HG03342 (cell line): Measurements from ENCODE around the gene SND1.

Experiments used
- ATAC-seq: cut with Tn5 transposase; IDR thresholded peaks from one replicate; pipeline ENCODE4 v1.9.1; 2021; ENCODE audit warnings: mild to moderate bottlenecking, moderate library complexity; ENCODE audit not compliant: unreplicated experiment

The SND1 gene

GRCh38 chr7:128055637-128056036 is 403.6 kb downstream of the SND1 start:
- ATAC-seq, result no peak

GRCh38 chr7:128056901-128057300 is 404.9 kb downstream of the SND1 start:
- ATAC-seq, result no peak

GRCh38 chr7:128057909-128058308 is 405.9 kb downstream of the SND1 start:
- ATAC-seq, result no peak

GRCh38 chr7:128059143-128059988 is 407.4 kb downstream of the SND1 start:
- no peak for ATAC-seq

- ATAC-seq, result no peak
Observed at GRCh38 chr7:128060018-128060417, 408.0 kb downstream of the SND1 start.

- no peak for ATAC-seq
Observed at GRCh38 chr7:128063088-128063487, 411.1 kb downstream of the SND1 start.

GRCh38 chr7:128065872-128066271 is 413.9 kb downstream of the SND1 start:
- ATAC-seq, result no peak

GRCh38 chr7:128066395-128066794 is 414.4 kb downstream of the SND1 start:
- ATAC-seq, result no peak

- no peak for ATAC-seq
Observed at GRCh38 chr7:128066858-128067257, 414.9 kb downstream of the SND1 start.

GRCh38 chr7:128067983-128068382 is 416.0 kb downstream of the SND1 start:
- no peak for ATAC-seq

GRCh38 chr7:128068785-128069184 is 416.8 kb downstream of the SND1 start:
- no peak for ATAC-seq

- ATAC-seq, result no peak
Observed at GRCh38 chr7:128069373-128070364, 417.7 kb downstream of the SND1 start.

GRCh38 chr7:128071376-128071775 is 419.4 kb downstream of the SND1 start:
- ATAC-seq, result no peak

- no peak for ATAC-seq
Observed at GRCh38 chr7:128071801-128072200, 419.8 kb downstream of the SND1 start.

GRCh38 chr7:128073671-128074310 is 421.8 kb downstream of the SND1 start:
- ATAC-seq, result no peak

GRCh38 chr7:128074336-128074735 is 422.3 kb downstream of the SND1 start:
- no peak for ATAC-seq

- ATAC-seq, result no peak
Observed at GRCh38 chr7:128074736-128075135, 422.7 kb downstream of the SND1 start.

- no peak for ATAC-seq
Observed at GRCh38 chr7:128075242-128076095, 423.5 kb downstream of the SND1 start.

GRCh38 chr7:128076196-128076795 is 424.3 kb downstream of the SND1 start:
- no peak for ATAC-seq

- no peak for ATAC-seq
Observed at GRCh38 chr7:128076796-128077271, 424.8 kb downstream of the SND1 start.
